NCI-H748 (cell line): Measurements from ENCODE around the gene FYTTD1.

Experiments
- DNase-seq: peaks from one replicate; lab custom pipeline; 2025; ENCODE audit not compliant: unreplicated experiment; lab: John Stamatoyannopoulos, UW

The FYTTD1 gene

DNA sequence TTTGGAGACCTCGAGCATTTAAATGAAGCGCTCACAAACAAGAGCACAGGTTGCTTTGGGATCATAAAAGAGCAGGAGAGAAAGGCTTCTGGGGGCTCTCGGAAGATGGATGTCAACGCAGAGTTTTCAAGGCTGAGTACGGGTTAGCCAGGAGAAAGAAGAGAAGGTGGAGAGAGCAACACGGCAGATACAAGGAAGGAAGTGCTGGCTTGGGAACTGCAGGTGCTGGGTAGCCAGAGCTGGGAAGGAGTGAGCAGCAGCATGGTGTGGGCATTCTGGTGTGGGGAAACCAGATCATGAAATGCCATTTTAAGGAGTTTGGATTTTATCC is 12.4 kb upstream of the FYTTD1 start:
- DNase-seq, result peak; percentile 39

DNA sequence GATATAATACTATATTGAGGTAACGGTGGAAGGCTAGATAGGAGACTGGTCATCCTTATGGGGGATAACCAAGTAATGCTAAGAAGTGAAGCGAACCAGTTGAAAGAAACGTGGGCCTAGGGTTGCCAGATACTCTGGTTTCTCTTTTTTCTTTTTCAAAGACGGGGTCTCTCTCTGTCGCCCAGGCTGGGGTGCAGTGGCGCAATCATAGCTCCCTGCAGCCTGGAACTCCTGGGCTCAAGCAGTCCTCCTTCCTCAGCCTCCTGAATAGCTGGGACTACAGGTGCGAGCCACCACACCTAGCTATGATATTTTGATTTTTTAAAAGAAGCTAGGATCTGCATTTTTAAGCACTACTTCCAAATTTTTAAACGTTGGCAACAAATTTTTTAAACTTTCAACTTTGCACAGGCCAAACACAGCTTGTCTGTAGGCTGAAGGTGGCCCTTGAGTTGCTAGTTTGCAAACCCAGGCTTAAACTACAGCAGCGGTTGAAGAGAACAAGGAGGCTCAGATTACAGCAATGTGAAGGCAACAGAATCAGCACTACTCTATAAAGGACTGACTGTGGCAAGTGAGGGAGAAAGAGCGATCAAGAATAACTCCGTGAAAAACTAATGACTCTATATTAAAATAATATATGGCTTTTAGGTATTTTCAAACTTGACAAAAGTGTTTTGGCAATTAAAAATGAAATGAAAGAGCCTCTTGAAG is 11.8 kb upstream of the FYTTD1 start:
- no peak for DNase-seq

- no peak for DNase-seq
These were observed 6.9 kb upstream of the FYTTD1 start for GRCh38 chr3:197742787-197743186.

DNA sequence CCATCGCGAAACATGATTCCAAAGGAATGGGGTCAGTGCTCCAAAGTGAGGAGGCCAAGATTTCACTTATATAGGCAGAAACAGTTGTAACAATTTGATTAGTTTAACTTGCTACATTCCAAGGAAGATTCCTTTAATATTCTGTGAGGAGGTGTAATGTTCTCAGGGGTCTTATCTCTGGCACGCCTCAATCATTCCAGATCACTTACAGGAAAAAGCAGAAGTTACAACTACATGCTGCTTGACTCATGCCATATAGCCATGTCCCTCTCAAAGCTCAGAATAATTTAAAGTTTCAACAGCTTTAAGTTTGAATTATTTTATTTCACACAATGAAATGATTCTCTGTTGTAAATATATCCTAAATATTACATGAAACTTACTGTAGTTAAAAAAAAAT is 3.5 kb upstream of the FYTTD1 start:
- DNase-seq, result no peak

GRCh38 chr3:197746801-197747237 is 2.9 kb upstream of the FYTTD1 start:
- DNase-seq, result no peak

- DNase-seq, result no peak
These were observed 927 bp upstream of the FYTTD1 start for GRCh38 chr3:197748597-197749314.

DNA sequence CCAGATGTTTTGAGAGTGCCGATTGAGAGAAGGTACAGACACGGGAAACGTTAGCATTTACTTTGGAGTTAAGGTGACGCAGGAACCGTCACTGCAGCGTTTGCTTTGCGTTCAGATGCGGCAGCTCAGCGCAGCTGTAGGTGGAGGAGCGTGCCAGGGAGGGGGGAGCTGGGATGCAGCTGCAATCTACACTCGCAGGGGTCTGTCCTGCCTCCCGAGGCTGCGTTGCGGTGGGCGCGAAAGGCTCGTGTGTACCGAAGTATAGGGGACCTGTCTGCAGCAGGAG is 425 bp upstream of the FYTTD1 start:
- peak; percentile 84 for DNase-seq

DNA sequence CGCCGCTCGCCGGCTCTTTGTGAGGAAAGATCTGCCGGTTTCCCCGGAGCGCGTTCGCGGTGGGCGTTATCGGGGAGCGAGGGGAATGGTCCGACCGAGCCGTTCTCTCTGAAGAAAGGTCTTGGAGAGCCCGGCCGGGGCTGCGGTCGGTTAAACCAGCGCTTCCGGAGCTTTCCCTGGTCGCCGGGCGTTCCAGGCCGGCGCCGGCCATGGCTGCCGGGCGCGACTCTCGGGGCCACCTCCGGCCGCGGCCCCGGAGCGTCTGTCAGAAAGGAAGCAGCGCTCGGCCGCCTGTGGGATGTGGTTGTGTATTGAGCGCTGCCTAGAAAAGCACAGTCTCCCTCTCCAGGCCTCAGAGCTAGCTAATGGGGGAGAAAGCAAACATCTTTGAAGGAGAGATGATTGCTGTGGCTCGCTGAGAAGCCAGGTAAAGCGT is 731 bp downstream of the FYTTD1 start:
- DNase-seq, result peak; percentile 64

DNA sequence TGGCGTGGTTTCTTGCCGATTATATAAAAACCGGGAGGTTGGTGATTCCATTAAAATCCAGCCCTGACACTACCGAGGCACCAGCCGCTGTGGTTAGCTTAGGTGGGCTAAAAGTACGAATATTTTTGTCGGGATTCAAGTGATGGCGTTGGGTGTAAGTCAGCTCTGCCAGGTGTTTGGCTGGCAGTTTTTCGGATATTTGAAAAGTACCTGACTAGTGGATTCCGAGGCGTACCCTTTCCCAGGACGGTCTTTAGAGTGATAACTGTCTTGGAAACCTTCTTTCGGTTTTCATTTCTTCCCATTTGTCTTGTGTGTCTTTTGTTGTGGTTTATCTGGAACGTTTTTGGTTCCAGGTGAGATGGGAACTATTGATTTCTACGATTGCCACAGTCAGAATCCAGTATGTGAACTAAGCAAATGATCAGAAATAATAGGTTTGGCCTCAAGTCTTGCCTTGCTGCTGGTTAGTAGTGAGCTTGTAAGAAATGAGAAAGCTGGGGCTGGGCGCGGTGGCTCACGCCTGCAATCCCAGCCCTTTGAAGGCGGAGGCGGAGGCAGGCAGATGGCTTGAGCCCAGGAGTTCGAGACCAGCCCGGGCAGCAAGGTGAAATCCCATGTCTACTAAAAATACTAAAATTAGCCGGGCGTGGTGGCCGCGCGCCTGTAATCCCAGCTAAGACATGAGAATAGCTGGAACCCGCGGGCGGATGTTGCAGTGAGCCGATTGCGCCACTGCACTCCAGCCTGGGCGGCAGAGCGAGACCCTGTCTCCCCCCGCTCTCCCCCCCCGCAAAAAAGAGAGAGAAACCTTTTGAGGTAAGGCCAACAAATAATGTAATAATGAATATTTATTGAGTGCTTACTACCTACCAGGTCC is 1.4 kb downstream of the FYTTD1 start:
- peak; percentile 21 for DNase-seq

GRCh38 chr3:197752107-197752506 is 2.4 kb downstream of the FYTTD1 start:
- no peak for DNase-seq

GRCh38 chr3:197753263-197753662 is 3.6 kb downstream of the FYTTD1 start:
- no peak for DNase-seq

GRCh38 chr3:197756704-197757103 is 7.0 kb downstream of the FYTTD1 start:
- DNase-seq, result no peak

DNA sequence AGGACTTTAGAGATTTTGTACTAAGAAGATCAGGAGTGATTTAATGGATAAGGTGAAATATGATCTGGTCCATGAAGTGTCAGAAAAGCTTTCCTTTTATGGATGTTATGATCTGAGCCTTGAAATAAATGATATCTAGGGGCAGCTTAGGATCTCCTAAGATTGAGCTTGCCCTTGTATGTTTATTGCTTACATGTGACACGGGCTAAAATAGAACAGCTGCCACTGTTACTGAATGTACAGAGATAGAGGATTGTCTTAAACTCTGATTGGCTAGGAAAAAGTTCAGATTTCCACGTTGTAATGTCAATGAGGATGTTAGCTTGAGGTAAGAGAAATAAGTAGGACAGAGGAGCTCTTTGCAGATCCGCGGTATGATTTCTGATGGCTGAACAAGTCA is 8.8 kb downstream of the FYTTD1 start:
- no peak for DNase-seq

GRCh38 chr3:197761784-197762183 is 12.1 kb downstream of the FYTTD1 start:
- DNase-seq, result no peak

GRCh38 chr3:197775317-197775716 is 25.6 kb downstream of the FYTTD1 start:
- no peak for DNase-seq

- DNase-seq, result no peak
These were observed 32.5 kb downstream of the FYTTD1 start for GRCh38 chr3:197782230-197782629.

DNA sequence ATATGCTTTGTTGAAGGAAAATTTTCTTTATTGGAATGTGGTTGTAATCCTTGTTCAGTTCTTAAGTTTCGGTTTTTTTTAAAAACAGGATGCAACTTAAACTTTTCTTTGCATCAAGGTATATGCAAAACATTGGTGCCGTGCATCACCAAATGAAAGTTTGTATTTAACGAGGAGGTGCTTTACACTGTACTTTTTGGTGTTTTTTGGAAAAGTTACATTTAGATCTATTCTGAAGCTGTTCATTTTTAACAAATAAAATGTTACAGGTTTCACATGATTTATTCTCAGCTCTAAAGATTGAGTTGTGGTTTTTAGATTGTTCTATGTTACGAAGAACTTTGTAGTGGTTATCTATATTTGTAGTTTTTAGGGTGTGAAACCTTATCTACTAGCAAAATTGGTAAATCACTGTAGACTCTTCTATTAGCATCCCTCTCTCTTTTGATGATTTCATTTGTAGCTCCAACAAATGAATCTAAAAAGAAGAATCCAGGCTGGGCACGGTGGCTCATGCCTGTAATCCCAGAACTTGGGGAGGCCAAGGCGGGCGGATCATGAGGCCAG is 34.4 kb downstream of the FYTTD1 start:
- DNase-seq, result no peak

- no peak for DNase-seq
These were observed 37.7 kb downstream of the FYTTD1 start for GRCh38 chr3:197787412-197787811.

GRCh38 chr3:197789309-197789708 is 39.6 kb downstream of the FYTTD1 start:
- DNase-seq, result no peak

DNA sequence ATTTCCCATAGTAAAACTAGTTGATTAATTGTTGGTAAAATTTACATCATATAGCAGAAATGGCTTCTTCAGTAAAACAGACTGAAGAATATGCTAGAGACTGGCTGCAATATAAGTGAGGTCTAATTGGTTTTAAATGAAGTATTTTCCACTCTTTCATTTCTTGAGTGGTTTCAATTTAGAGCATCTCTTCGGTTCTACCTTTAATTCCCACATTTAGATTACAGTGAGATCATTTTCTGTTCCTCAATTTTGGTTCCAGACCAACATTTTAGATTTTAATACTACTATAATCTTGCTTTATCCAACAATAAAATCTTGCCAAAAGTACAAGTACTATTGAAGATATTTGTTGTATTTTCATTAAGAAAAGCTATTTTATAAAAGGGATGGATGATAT is 40.4 kb downstream of the FYTTD1 start:
- DNase-seq, result no peak

- peak; percentile 76 for DNase-seq
These were observed 41.6 kb downstream of the FYTTD1 start, which contains the start of gene LRCH3 for GRCh38 chr3:197791113-197791891. Gene LRCH3 (plus strand): TSS chr3:197791254. CDS start chr3:197791279, 25 bp downstream.
